Measurements from ENCODE around the gene ZNF217.
"Not testable (repeated sequence)": the region's sequence is repeated elsewhere in the genome, so short reads cannot be mapped to it uniquely, and the experiment has no call there.

ZNF217 gene

DNA sequence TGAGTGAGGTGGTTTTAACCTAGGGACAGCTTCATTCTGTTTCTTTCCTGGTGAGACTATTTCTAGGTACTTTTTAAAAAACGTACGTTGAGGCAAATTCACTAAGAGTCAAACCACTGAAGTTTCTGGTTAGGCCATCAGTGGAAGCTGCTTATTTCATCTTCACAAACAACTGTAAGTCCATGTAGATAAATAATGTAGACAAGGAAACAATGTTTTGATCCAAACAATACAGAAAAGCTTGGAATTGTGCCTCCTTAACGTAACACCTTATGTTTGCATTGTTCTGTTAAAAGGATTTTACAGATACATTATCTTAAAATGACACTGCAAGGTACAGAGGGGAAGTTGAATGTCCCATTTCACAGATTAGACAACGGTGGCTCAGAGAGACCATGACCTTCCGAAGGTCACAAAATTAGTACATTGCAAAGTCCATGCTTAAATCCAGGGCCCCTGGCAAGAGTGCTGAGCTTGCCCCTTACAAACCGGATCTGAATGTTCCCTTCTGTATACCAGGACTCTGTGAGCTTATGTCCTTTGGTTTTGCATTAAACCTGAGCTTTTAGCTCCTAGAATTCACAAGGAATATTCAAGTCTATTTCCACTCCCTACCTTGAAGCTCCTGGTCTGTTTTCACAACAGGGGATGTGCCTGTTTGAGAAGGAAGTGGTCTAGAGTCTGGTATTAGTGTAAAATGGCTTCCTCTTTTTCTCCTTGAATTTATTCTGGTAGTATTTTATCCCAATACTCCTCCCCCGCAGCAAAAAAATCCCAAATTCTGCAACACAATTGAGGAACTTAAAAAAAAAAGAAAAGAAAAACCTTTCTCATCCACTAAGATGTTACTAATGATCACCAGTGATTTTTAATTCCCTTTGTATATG, 28.9 kb upstream of the ZNF217 start:
- no peak for DNase-seq (ENCODE audit: low read depth in 2 of 2)

DNA sequence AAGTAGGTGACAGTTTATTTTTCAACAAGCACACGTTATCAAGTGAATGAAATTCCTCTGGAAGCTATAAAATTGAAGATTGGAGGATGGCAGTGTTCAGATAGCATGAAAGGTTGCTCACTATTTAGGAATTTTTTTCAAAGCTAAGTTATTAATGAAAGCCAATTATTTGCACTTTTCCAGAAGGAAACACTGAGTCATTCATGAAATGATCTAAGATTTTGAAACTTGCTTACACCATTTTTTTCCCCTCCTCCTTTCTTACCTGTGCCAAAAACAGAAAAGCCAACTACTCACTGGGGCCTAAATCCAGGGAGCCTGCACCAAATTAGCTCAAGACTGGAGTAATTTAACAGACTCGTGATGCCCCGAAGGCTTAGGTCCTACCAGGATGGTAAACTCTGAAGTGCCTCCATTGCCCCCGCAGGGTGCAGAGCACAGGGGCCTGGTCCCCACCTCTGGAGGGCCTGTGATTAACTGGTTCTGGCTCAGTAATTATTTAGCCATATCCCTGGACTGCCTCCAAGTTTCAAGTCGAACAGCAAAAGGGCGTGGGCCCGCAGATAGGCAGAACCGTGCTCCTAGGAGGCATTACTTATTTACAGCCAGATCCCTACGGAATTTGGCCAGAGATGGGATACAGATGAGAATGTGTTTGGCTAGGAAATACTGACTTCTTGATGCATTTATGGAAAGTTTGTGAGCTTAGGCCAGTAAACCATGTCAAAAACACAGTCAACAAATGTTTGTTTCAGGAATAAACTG, 28.0 kb upstream of the ZNF217 start:
- DNase-seq (ENCODE audit: low read depth in 2 of 2): no peak

DNA sequence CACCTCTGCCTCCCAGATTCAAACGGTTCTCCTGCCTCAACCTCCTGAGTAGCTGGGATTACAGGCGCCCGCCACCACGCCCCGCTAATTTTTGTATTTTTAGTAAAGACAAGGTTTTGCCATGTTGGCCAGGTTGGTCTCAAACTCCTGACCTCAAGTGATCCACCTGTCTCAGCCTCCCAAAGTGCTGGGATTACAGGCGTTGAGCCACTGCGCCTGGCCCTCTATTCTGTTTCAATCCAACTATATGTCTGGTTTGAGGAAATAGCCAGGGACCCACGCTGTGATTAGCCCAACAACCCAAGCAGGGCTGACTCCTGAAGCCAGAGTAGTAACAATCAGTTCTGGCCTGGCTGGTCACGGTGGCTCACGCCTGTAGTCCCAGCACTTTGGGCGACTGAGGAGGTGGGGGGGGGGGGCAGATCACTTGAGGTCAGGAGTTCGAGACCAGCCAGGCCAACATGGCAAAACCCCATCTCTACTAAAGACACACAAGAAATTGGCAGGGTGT, 24.9 kb upstream of the ZNF217 start:
- not testable (repeated sequence) for DNase-seq (ENCODE audit: low read depth in 2 of 2)

- DNase-seq (ENCODE audit: low read depth in 2 of 2): no peak
These were observed 24.3 kb upstream of the ZNF217 start for GRCh38 chr20:53617791-53618489.

GRCh38 chr20:53616489-53616888, 22.9 kb upstream of the ZNF217 start:
- DNase-seq (ENCODE audit: low read depth in 2 of 2): not testable (repeated sequence)

GRCh38 chr20:53613748-53614147, 20.1 kb upstream of the ZNF217 start:
- DNase-seq (ENCODE audit: low read depth in 2 of 2): no peak

DNA sequence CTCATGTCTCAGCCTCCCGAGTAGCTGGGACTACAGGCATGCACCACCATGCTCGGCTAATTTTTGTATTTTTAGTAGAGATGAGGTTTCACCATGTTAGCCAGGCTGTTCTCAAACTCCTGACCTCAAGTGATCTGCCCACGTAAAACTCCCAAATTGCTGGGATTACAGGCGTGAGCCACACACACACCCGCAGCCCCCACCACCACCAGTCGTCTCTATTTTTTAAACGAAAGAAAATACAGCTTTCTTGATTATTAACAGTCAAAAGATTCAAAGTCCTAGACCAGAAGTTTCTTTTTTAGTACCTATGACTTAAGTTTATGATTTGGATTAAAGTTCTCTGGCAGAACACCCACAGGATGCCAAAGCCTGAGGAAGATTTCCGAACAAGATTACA, 18.6 kb upstream of the ZNF217 start:
- DNase-seq (ENCODE audit: low read depth in 2 of 2): not testable (repeated sequence)

DNA sequence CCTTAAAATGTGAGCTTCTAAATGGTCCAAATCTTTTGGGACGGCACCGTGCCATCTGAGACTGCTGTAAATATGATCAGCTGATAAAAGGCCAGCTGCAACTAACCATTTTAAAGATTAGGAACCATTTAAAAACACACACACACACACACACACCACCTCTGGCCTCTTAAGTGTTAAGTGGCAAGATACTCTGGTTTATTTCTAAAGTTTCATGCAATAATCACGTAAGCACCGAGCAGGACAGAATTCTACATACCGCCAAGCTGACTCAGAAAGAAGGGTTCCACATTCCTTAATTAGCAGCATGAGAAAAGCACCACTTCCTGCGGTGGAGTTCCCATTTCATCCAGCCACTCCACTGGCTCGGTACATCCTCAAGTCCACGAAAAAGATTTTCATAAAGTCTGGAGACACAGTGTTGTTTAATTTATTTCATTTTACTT, 17.8 kb upstream of the ZNF217 start:
- DNase-seq (ENCODE audit: low read depth in 2 of 2): no peak

- DNase-seq (ENCODE audit: low read depth in 2 of 2): peak; percentile 45 to 53
These were observed 16.1 kb upstream of the ZNF217 start for GRCh38 chr20:53609491-53610445.

DNA sequence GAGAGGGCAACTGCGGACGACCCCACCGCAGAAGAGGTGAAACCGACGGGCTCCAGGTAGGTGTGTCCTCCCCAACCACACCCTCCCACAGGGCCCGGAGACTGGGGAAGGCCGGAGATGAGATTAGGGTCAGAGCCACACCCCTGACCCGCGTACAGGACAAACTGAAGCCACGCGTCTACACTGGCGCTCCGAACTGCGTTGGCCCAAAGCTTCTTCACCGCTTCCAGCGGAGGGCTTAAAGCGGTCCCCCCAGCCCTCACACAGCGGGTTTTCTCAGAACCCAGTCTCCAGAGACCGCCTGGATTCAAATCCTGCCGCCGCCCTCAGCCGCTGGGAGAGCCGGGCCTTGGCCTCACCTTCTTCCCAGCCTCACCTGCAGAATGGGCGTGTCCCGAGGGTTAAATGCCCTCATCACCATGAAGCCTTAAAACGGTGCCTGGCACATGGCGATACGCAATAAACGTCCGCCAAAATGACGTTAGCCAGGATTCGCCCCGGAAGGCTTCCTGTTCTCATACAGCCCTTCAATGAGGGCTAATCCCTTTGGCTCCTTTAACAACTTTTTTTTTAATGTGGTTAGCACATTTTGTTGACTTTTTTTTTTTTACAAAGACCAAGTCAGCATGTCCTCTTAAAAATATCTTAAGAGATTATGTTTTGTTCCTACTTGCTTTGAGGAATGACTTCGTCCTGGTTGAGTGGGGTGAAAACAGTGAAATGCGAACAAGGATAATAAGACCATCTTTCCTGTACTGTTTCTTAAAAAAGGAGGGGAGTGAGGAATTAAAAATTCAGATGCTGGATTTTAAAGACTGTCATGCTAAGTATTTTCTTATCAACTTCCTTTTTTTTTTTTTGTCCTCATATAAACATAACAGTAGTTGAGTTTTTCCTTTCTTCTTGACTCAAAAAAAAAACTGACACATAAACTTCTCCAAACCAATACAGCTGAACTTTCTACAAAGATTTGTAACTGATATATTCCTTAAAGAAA, 15.1 kb upstream of the ZNF217 start:
- no peak for DNase-seq (ENCODE audit: low read depth in 2 of 2)

DNA sequence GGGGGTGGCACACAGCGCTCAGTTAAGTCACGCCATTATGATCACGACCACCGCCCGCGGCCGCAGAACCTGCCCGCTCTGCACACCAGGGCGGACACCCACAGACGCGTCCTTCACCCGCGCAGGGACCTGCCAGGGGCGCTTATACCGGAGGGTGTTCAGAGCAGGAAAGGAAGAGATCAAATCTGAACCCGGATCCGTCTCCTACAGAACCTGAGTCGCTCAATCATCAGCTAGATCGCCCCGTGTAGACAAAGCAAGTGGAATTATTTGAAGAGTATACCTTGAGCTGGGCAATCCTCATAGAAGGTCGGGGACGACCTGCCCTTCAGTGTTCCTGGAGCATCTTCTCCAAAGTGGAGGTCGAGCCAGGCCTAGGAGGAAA, 14.4 kb upstream of the ZNF217 start:
- no peak for DNase-seq (ENCODE audit: low read depth in 2 of 2)

DNA sequence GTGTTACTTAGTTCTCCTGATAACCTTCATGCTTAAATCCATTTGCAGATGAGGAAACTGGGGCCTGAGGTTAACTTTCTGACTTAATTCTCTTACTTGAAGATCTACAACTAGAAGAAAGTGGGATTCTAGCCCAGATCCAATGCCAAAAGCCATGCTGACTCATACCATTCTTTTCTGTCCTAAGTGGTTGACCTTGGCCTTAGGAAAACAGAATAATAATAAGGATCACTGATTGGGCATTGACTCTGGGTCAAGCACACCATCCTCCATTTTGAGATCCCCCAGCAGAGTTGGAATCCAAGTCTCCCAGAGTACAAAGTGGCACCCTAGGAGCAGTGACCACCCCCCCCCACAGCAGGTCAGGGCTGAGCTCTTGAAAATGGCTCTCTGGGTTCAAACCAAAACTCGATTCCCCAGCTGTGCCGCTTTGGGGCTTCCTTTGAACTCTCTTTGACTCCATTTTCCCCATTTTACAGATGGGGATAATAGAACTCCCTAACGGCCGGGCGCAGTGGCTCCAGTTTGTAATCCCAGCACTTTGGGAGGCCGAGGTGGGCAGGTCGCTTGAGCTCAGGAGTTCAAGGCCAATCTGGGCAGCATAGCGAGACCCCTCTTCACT, 12.8 kb upstream of the ZNF217 start:
- no peak for DNase-seq (ENCODE audit: low read depth in 2 of 2)

- DNase-seq (ENCODE audit: low read depth in 2 of 2): not testable (repeated sequence)
These were observed 11.8 kb upstream of the ZNF217 start for GRCh38 chr20:53605401-53605800.

GRCh38 chr20:53604846-53605245, 11.2 kb upstream of the ZNF217 start:
- DNase-seq (ENCODE audit: low read depth in 2 of 2): not testable (repeated sequence)

DNA sequence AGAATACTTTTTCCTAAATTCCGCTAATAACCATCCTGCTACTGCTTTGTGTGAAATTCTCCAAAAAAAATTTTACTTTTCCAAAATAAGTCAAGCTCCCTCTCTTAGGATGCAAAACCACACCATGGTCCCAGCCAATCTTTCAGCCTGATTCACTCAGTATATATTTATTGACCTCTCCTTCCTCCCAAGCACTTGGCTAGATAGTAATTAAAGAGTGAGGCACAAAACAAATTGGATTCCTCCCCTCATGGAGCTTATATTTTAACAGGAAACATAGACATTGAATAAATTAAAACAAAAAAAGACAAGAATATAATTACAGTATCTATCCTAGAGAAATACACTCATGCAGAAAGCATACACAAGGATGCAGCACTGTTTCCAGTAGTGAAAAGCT, 9.0 kb upstream of the ZNF217 start:
- DNase-seq (ENCODE audit: low read depth in 2 of 2): no peak

- DNase-seq (ENCODE audit: low read depth in 2 of 2): no peak
These were observed 6.4 kb upstream of the ZNF217 start for GRCh38 chr20:53599910-53600632.

DNA sequence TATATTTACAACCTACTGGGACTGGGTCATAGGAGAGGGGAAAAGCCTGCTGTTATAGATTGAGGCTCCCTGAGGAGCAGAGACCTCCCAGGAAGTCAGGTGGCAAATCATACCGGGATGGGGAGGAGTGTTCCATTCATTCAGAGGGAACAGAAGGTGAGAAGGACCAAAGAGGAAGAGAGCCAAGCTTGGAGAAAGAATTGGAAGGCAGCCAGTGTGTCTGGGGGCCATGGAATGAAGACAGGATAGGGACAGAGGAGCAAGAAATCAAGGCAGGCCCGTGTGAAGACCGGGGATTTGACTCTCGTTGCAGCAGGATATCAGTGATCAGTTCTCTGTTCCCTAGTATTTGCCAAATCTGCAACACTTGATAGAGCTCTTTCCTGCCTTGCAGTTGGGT, 5.7 kb upstream of the ZNF217 start:
- DNase-seq (ENCODE audit: low read depth in 2 of 2): no peak

- no peak for DNase-seq (ENCODE audit: low read depth in 2 of 2)
These were observed 5.4 kb upstream of the ZNF217 start for GRCh38 chr20:53599044-53599362.
